ENCODE data around the gene GRM4. TPM values are rescaled to one million over a fixed set of nuclear protein-coding genes. Genes with fewer than 3 reads are reported as not detected.

GRM4 gene
- total RNA-seq, 1 donor from 2014 or later: not detected

Small RNAs within 50 kb of the gene (microRNA-seq; reads per million reads assigned to microRNA genes)
- not detected for gene MIR1275

Other genes with a start within 250 kb of the GRM4 start
- 44.4 TPM for gene HMGA1, start 90.8 kb upstream of the GRM4 start, total RNA-seq
- gene SMIM29, start 102.9 kb upstream of the GRM4 start, total RNA-seq: 20.7 TPM
- 47.6 TPM for gene NUDT3, start 246.6 kb upstream of the GRM4 start, total RNA-seq

Measured in Right ventricle myocardium inferior (tissue), 1 donor.